ENCODE data around the gene PSMB5.

The PSMB5 gene

DNA sequence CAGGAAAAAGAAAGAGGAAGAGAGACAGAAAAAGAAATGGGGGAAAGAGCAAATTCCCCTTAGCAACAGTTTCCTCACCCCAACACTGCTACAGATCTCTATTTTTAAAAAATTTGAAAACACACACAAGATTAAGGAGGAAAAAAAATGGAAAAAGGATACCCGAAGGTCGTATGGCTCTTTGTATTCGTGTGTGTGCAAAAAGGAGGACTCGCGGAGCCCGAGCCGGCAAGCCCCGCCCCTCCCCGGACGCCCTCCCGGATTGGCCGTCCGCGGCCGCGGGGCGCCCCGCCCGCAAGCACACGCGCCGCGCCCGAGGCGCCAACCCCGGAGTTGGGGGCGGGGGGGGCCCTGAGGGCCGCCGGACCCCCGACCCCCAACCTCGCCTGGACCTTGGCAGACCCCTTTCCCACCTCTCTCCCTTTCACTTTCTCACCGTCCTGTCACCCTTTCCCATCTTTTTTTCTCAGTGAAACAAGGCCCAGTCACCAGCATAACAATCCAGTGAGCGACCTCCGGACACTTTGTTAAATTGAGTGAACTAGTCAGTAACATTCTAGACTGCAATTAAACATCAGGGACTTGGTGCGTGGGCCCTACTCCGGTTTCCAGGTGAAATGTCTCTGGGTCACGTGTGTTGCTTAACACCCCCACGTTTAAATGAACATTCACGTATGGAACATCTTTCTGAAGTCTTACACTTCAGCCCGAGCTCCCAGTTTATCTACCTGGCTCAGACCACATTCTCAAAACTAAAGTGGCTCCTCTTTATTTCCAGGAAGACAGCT is 24.6 kb downstream of the PSMB5 start, which contains the start of gene C14orf93 (continued):
- TF ChIP-seq ZNF354C (tag by site-specific recombination; IDR thresholded peaks at IDR 0.05; ENCODE audit: borderline replicate concordance, low read depth) = no peak
- TF ChIP-seq ZNF514 (tag by site-specific recombination; IDR thresholded peaks at IDR 0.05) = no peak
- TF ChIP-seq ZNF585B (tag by site-specific recombination; IDR thresholded peaks at IDR 0.05) = no peak
- no peak for TF ChIP-seq ZNF10 (tag by site-specific recombination; IDR thresholded peaks at IDR 0.05)
- TF ChIP-seq ZNF169 (tag by site-specific recombination; IDR thresholded peaks at IDR 0.05) = no peak

GRCh38 chr14:23009483-23009938 is 25.2 kb downstream of the PSMB5 start:
- Histone ChIP-seq H3K27ac (ENCODE audit: extremely low read depth, low read depth, low read length) (no peak overlapping the region), H3K9me3 (ENCODE audit: control insufficient read depth, insufficient read depth, low read depth, low read length) (no peaks in the 10 kb centered on the region), H3K4me1 (ENCODE audit: control insufficient read depth, insufficient read depth, low read length) (peaks cover 8% of the 10 kb centered on the region; the same call in 1 of the 2 replicates), H3K4me3 (ENCODE audit: low read depth, low read length) (peak overlapping the region; percentile 40), H3K36me3 (ENCODE audit: control insufficient read depth in 2 of 2, insufficient read depth in 1 of 2, low read length in 2 of 2) (no peaks in the 10 kb centered on the region)
- POLR2A ChIA-PET = interaction anchor here (1.1 kb wide), 1 partner anchor 50 kb away, joined by 5 read pairs; no protein-coding TSS in a partner anchor
- CTCF ChIA-PET = interaction anchor here (4.0 kb wide), 1 partner anchor 24 kb away, joined by 53 read pairs; no protein-coding TSS in a partner anchor
- TF ChIP-seq ZNF530 (tag by site-specific recombination; IDR thresholded peaks at IDR 0.05; ENCODE audit: low read depth) = no peak
- TF ChIP-seq, protein P1, sequence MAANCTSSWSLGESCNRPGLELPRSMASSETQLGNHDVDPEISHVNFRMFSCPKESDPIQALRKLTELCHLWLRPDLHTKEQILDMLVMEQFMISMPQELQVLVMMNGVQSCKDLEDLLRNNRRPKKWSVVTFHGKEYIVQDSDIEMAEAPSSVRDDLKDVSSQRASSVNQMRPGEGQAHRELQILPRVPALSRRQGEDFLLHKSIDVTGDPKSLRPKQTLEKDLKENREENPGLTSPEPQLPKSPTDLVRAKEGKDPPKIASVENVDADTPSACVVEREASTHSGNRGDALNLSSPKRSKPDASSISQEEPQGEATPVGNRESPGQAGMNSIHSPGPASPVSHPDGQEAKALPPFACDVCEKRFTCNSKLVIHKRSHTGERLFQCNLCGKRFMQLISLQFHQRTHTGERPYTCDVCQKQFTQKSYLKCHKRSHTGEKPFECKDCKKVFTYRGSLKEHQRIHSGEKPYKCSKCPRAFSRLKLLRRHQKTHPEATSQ (tag by site-specific recombination; IDR thresholded peaks at IDR 0.05) = no peak
- TF ChIP-seq SP7 (tag by site-specific recombination; IDR thresholded peaks at IDR 0.05) = peak; percentile 36; the same call in 1 of the 2 replicates
- TF ChIP-seq, protein P2, sequence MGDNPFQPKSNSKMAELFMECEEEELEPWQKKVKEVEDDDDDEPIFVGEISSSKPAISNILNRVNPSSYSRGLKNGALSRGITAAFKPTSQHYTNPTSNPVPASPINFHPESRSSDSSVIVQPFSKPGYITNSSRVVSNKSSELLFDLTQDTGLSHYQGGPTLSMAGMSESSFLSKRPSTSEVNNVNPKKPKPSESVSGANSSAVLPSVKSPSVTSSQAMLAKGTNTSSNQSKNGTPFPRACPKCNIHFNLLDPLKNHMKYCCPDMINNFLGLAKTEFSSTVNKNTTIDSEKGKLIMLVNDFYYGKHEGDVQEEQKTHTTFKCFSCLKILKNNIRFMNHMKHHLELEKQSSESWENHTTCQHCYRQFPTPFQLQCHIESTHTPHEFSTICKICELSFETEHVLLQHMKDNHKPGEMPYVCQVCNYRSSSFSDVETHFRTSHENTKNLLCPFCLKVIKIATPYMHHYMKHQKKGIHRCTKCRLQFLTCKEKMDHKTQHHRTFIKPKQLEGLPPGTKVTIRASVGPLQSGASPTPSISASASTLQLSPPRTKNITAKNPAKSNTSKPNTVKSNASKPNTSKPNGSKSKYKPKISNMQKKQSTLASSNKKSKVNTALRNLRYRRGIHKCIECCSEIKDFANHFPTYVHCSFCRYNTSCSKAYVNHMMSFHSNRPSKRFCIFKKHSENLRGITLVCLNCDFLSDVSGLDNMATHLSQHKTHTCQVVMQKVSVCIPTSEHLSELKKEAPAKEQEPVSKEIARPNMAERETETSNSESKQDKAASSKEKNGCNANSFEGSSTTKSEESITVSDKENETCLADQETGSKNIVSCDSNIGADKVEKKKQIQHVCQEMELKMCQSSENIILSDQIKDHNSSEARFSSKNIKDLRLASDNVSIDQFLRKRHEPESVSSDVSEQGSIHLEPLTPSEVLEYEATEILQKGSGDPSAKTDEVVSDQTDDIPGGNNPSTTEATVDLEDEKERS (tag by site-specific recombination; IDR thresholded peaks at IDR 0.05) = no peak
- peak; percentile 65; the same call in 1 of the 2 replicates for TF ChIP-seq ZNF335 (tag by site-specific recombination; conservative IDR thresholded peaks at IDR 0.05)
- TF ChIP-seq, protein P3, sequence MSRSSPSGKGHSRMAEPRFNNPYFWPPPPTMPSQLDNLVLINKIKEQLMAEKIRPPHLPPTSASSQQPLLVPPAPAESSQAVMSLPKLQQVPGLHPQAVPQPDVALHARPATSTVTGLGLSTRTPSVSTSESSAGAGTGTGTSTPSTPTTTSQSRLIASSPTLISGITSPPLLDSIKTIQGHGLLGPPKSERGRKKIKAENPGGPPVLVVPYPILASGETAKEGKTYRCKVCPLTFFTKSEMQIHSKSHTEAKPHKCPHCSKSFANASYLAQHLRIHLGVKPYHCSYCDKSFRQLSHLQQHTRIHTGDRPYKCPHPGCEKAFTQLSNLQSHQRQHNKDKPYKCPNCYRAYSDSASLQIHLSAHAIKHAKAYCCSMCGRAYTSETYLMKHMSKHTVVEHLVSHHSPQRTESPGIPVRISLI (tag by site-specific recombination; IDR thresholded peaks at IDR 0.05) = peak; percentile 92
- no peak for TF ChIP-seq HOXD13 (CRISPR knock-in tag; IDR thresholded peaks at IDR 0.05; ENCODE audit: borderline replicate concordance)
- TF ChIP-seq ZXDB (tag by site-specific recombination; IDR thresholded peaks at IDR 0.05) = no peak
- TF ChIP-seq PRDM10 (tag by site-specific recombination; IDR thresholded peaks at IDR 0.05) = 0 out of 2 replicates have a peak, but pooled peaks have one; percentile 16
- TF ChIP-seq FEZF1 (tag by site-specific recombination; IDR thresholded peaks at IDR 0.05) = 0 out of 2 replicates have a peak, but pooled peaks have one; percentile 8

Measured in HEK293 (cell line).